Parathyroid adenoma (tissue), 2 donors: ENCODE data around the gene TRIM9.
A peak's percentile ranks its signal among the peaks of the same experiment; 100 is the strongest.

Experiments used
- H2AFZ ChIP-seq: fragments of 300-600 bp; sonication (generic); one replicate; pipeline ENCODE4 v1.7.0; 2017; ENCODE audit warnings: antibody characterized with exemption, mild to moderate bottlenecking
- H3K27ac ChIP-seq: fragments of 300-600 bp; sonication (generic); one replicate; pipeline ENCODE4 v1.7.0; 2017
- H3K27me3 ChIP-seq: fragments of 300-600 bp; sonication (generic); one replicate; pipeline ENCODE4 v1.7.0; 2017; ENCODE audit warnings: low read length; ENCODE audit not compliant: control insufficient read depth, insufficient read depth
- H3K36me3 ChIP-seq: fragments of 300-600 bp; sonication (generic); one replicate; pipeline ENCODE4 v1.7.0; 2017; ENCODE audit warnings: low read length; ENCODE audit not compliant: control insufficient read depth, insufficient read depth
- H3K4me1 ChIP-seq: fragments of 300-600 bp; sonication (generic); one replicate; pipeline ENCODE4 v1.7.0; 2017; ENCODE audit warnings: control low read depth
- H3K4me2 ChIP-seq: fragments of 300-600 bp; sonication (generic); one replicate; pipeline ENCODE4 v1.7.0; 2017; ENCODE audit warnings: low read length
- H3K4me3 ChIP-seq: fragments of 300-600 bp; sonication (generic); one replicate; pipeline ENCODE4 v1.7.0; 2017; ENCODE audit warnings: low read depth, low read length
- H3K79me2 ChIP-seq: fragments of 300-600 bp; sonication (generic); one replicate; pipeline ENCODE4 v1.7.0; 2017; ENCODE audit warnings: control low read depth
- H3K9ac ChIP-seq: fragments of 300-600 bp; sonication (generic); one replicate; pipeline ENCODE4 v1.7.0; 2017; ENCODE audit warnings: mild to moderate bottlenecking
- H3K9me3 ChIP-seq: fragments of 300-600 bp; sonication (generic); one replicate; pipeline ENCODE4 v1.7.0; 2017; ENCODE audit warnings: low read length; ENCODE audit not compliant: control insufficient read depth
- TF ChIP-seq, protein P1 (sequence below): fragments of 300-600 bp; sonication (generic); IDR thresholded peaks from one replicate; pipeline ENCODE4 v1.7.0; 2017; ENCODE audit warnings: antibody characterized with exemption, mild to moderate bottlenecking
- donor health status: primary hyperparathyroidism.

TRIM9 gene

DNA sequence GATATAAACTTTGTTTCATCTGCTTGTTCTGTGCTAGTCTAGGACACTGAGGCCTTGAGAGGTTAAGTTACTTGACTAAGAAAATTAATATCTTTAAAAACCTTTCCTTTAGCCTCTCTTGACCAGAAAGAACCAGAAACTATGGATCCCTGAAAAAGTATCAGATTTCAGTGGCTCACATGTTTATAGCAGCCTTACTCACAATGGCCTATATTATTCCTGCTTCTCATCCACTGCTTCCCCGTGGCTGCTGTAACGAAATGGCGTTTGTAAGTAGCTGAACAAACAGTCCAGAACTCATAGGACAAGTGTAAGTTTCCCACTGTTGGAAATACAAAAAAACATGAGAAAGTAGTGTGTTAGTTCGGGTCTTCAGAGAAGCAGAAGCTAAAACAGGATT lies 147.5 kb downstream of the TRIM9 start:
- no peak overlapping the region for H3K27ac ChIP-seq
- peak overlapping the region; percentile 12 for H2AFZ ChIP-seq
- TF ChIP-seq, protein P1, sequence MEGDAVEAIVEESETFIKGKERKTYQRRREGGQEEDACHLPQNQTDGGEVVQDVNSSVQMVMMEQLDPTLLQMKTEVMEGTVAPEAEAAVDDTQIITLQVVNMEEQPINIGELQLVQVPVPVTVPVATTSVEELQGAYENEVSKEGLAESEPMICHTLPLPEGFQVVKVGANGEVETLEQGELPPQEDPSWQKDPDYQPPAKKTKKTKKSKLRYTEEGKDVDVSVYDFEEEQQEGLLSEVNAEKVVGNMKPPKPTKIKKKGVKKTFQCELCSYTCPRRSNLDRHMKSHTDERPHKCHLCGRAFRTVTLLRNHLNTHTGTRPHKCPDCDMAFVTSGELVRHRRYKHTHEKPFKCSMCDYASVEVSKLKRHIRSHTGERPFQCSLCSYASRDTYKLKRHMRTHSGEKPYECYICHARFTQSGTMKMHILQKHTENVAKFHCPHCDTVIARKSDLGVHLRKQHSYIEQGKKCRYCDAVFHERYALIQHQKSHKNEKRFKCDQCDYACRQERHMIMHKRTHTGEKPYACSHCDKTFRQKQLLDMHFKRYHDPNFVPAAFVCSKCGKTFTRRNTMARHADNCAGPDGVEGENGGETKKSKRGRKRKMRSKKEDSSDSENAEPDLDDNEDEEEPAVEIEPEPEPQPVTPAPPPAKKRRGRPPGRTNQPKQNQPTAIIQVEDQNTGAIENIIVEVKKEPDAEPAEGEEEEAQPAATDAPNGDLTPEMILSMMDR: no peak
- no peak overlapping the region for H3K9ac ChIP-seq
- no peaks in the 10 kb centered on the region for H3K79me2 ChIP-seq
- no peaks in the 10 kb centered on the region for H3K27me3 ChIP-seq
- peaks cover 2% of the 10 kb centered on the region for H3K4me1 ChIP-seq
- no peaks in the 10 kb centered on the region for H3K36me3 ChIP-seq
- H3K4me3 ChIP-seq: no peak overlapping the region
- no peak overlapping the region for H3K4me2 ChIP-seq
- H3K9me3 ChIP-seq: no peaks in the 10 kb centered on the region

DNA sequence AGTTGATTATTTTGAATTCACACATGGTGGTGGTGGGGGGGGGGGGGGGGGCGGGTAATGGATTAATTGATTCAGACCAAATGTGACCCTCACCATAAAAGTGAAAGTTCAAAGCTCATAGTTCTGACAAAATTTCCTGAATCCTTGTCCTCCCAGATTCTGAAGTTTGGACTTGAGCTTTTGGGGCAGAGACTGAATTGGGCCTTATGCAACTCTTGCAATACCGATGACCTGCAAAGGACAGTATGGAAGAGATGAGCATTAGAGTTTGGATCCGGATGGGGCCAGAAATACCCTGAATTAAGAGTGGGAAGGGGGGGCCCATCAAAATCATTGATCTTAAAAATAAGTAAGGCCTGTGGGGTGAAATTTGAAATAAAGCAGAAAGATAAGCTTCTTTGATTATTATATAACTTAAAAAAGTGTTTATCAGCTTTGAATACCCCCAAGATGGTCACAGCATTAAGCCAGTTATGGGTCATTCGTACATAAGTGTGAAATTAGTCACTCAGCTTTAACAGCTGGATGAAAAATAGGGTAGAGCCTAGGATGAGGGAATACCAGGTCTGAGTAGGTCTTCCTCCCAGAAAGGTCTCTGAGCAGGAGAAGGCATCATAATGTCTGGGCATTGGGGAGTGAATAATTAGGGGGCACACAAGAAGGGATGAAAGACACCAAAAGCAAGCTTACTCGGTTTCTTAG lies 148.5 kb downstream of the TRIM9 start:
- no peaks in the 10 kb centered on the region for H3K79me2 ChIP-seq
- no peak overlapping the region for H3K4me3 ChIP-seq
- H3K36me3 ChIP-seq: no peaks in the 10 kb centered on the region
- no peak overlapping the region for H2AFZ ChIP-seq
- no peak overlapping the region for H3K9ac ChIP-seq
- TF ChIP-seq, protein P1: no peak
- peaks cover 2% of the 10 kb centered on the region for H3K4me1 ChIP-seq
- no peak overlapping the region for H3K27ac ChIP-seq
- no peak overlapping the region for H3K4me2 ChIP-seq
- H3K27me3 ChIP-seq: no peaks in the 10 kb centered on the region
- no peaks in the 10 kb centered on the region for H3K9me3 ChIP-seq

DNA sequence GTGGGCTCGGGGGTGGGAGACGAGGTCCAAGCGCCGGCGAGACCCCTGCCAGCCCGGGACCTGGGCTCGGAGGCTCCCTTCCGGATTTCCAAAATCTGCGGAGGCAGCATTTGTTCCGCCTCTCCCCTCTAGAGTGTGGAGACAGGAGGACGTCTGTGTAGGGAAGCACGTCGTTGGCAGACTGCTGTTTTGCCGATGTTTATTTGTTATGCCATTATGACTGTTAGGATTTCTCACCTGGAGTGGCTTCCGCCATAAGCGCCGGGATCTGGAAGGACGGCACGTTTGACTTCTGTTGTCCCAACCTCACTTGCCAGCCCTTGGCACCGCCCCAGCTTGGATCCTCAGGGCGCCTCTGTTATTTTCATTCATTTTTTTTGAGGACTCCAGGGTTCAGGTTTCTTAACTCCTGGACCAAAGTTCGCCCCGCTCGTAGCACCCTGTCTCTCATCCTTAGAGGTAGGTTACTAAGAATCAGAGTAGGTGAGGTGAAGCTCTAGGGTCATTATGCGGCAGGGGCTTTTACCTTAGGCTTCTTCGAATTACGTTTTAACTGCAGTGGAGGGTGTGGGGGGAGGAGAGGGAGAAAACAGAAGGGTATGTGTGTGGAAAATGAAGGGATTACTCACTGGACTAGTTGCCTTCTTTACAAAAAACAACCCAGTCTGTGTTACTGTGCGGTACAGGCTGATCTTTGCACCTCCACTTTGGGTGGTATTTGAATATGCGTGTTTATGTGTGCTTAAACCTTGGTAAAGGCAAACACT lies 150.1 kb downstream of the TRIM9 start:
- TF ChIP-seq, protein P1: no peak
- Histone ChIP-seq H3K27me3 (no peaks in the 10 kb centered on the region), H3K4me1 (peaks cover 2% of the 10 kb centered on the region), H3K4me3 (peak overlapping the region; percentile 76), H3K9ac (peak overlapping the region; percentile 12), H3K27ac (peak overlapping the region; percentile 52), H3K79me2 (no peaks in the 10 kb centered on the region), H2AFZ (peak overlapping the region; percentile 85), H3K9me3 (no peaks in the 10 kb centered on the region), H3K4me2 (peak overlapping the region; percentile 87), H3K36me3 (no peaks in the 10 kb centered on the region)

DNA sequence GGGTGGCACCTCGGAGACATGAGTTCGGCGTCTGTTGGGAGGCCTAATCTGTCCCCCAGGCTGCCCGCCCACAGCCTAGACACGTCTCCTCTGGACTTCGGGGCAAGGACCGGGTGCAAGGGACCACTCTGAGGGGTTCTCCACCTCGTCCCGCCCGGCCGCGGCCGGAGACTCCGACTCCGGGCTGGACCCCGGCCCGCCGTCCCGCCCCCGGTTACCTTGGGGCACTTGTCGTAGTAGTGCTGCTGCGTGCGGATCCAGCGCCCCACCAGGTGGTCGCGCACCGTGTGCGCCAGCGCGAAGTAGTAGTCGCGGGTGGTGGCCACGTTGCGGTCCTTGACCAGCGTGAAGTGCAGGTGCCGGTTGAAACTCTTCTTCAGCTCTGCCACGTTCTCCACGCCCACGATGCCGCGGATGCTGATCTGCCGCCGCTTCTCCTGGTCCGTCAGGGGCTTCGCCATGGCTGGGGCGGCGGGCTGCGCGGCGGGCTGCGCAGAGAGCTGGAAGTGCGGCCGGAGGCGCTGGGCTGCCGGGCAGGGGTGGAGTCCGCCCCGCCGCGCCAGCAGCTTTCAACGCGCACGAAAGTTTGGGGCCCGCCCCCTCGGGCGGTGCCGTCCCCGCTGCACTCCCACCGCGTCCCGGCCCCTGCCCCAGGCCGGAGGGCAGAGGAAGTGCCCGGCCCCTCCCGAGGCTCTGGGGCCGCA lies 150.8 kb downstream of the TRIM9 start, which contains the start of gene PYGL:
Gene PYGL (minus strand): TSS at position 541 of the 704 bp plus-strand sequence. CDS start 80 bp downstream, at position 461.
- Histone ChIP-seq H3K27ac (peak within 1 kb of the TSS; percentile 52), H3K36me3 (no peaks in the 10 kb centered on the region), H3K4me2 (peak within 1 kb of the TSS; percentile 87), H3K9ac (peak within 1 kb of the TSS; percentile 17), H3K4me3 (peak within 1 kb of the TSS; percentile 76), H2AFZ (peak within 1 kb of the TSS; percentile 85), H3K9me3 (no peaks in the 10 kb centered on the region), H3K4me1 (peaks cover 2% of the 10 kb centered on the region), H3K27me3 (no peaks in the 10 kb centered on the region), H3K79me2 (no peaks in the 10 kb centered on the region)
- TF ChIP-seq, protein P1: no peak
